ENCODE results near the gene MEGF10. TPM values are rescaled to one million over a fixed set of nuclear protein-coding genes. Genes with fewer than 3 reads are reported as not detected.

Gene MEGF10
- total and polyA plus RNA-seq, 2 of the 8 experiments (the other 6 are each of a cell fraction or from before 2014, with no cell fraction given): 38.2 to 53.1 TPM

- no peak for TF ChIP-seq CHD7 (IDR thresholded peaks at IDR 0.05; ENCODE audit: insufficient replicate concordance, low read length)
- no peak for TF ChIP-seq SIX5 (IDR thresholded peaks at IDR 0.05; ENCODE audit: low read depth, low read length)
- TF ChIP-seq HDAC6 (IDR thresholded peaks at IDR 0.05; ENCODE audit: low read depth, low read length): no peak
- no peak for TF ChIP-seq EP300 (IDR thresholded peaks at IDR 0.05; ENCODE audit: borderline replicate concordance in 1 of 2, low read depth in 2 of 2, low read length in 2 of 2)
- TF ChIP-seq KDM1A (IDR thresholded peaks at IDR 0.05; ENCODE audit: borderline replicate concordance, low read length): no peak
- TF ChIP-seq NRF1 (IDR thresholded peaks at IDR 0.05; ENCODE audit: low read depth, low read length): no peak
- no peak for TF ChIP-seq GABPA (IDR thresholded peaks at IDR 0.05; ENCODE audit: borderline replicate concordance, insufficient read depth, low read length)
- TF ChIP-seq HDAC2 (IDR thresholded peaks at IDR 0.05; ENCODE audit: borderline replicate concordance in 1 of 2, low read depth in 2 of 2, low read length in 2 of 2): no peak
These were observed 108.5 kb downstream of the MEGF10 start (continued) for GRCh38 chr5:127399068-127399467.

Measured in H1 (cell line).